NCI-H748 (cell line): ENCODE measurements around the gene SF1.

Experiments
- DNase-seq: peaks from one replicate; lab custom pipeline; 2025; ENCODE audit not compliant: unreplicated experiment; lab: John Stamatoyannopoulos, UW

Gene SF1

DNA sequence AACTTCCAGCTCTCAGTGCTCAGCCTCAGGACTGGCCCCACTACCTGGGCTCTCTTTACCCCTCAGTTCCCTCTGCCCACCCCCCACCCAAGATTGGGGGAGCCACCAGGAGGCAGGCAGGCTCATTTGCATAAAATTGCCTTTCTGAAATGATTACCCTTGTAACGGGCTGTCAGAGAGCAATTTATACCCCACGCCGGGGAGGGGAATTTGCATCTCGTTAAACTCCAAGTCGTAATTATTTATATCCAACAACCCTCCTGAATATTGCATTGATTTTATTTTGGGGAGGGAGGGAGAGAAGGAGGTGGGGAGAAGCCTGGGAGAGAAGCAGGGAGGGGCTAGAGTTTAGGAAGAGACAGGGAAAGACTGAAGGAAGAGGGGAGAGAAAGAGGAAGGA lies 63.7 kb downstream of the SF1 start:
- DNase-seq = no peak
